Measurements from ENCODE around the gene PSMC1.

The PSMC1 gene

DNA sequence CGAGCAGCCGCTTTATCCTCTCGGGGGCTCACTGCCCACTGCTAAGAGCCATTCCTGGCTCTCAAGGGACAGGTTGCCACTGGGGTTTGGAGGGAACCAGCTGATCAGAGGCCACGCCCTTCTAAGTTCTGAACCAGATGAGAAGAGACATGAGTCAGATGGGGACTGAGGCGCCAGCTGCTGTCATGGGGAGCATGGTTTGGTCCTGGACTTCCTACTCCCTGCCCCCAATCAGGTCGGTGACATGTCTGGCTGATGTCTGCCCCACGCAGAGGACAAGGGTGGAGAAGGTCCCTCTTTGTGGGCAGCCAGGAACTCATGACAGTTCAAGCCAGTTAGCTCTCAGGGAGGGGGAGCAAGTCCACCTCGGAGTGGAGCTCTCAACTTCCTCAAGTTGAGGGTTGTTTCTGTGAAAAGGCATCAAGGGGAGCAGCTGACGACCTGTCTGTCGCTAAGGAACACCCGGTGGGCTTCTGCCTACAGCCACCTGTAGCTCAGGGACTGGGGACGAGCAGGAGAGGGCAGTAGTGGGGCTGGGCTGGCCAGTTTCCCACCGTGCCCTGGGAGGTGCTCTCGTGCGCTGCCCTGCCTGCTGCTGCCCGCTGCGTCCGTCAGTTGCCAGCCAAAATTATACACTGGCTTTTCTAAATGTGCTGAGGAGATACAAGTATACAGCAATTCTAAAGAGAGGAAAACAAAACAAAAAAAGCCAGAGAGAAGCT is 20.5 kb downstream of the PSMC1 start:
- Histone ChIP-seq H3K27me3 (ENCODE audit: control insufficient read depth in 1 of 2, insufficient read depth in 2 of 2, low read length in 2 of 2) (no peaks in the 10 kb centered on the region), H3K27ac (ENCODE audit: low read length) (no peak overlapping the region), H3K4me1 (ENCODE audit: control insufficient read depth, insufficient read depth, low read length) (peaks cover 7% of the 10 kb centered on the region), H3K36me3 (ENCODE audit: control insufficient read depth in 2 of 2, insufficient read depth in 2 of 2, low read length in 2 of 2) (peaks cover 23 to 40% of the 10 kb centered on the region in 2 donors), H3K4me3 (ENCODE audit: low read length in 2 of 2) (no peak overlapping the region), H3K9ac (ENCODE audit: low read length in 2 of 2) (no peak overlapping the region), H3K9me3 (ENCODE audit: control insufficient read depth in 2 of 2, low read length in 2 of 2) (no peaks in the 10 kb centered on the region)

DNA sequence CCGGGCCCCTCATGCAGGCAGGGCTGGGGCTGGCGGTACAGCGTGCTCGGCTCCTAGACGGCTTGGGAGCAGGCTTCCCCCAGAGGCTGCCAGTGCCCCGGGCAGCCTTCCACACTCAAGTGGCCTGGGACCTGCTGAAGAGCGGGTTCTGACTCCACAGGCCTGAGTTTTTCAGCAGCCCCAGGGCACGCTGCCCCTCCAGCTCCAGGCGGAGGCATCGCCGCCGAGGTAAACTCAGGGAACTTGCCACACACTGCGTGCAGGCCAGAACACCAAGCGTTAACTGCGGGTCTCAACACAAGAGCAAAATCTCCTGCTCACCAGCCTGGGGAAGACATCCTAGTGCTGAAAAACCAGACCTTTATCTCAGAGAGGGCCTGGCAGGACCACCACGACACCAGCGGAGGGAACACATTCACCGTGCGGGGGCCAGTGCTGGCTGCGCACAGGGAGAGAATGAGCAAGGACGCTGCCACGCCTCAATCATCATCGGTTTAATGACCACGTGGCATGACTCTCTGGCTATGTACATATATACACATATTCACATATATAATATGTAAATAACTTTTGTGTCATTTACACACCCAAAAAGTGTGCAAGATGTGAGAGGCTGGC is 21.3 kb downstream of the PSMC1 start:
- Histone ChIP-seq H3K4me3 (ENCODE audit: low read length in 2 of 2) (no peak overlapping the region), H3K27ac (ENCODE audit: low read length) (no peak overlapping the region), H3K9ac (ENCODE audit: low read length in 2 of 2) (no peak overlapping the region), H3K27me3 (ENCODE audit: control insufficient read depth in 1 of 2, insufficient read depth in 2 of 2, low read length in 2 of 2) (no peaks in the 10 kb centered on the region), H3K9me3 (ENCODE audit: control insufficient read depth in 2 of 2, low read length in 2 of 2) (no peaks in the 10 kb centered on the region), H3K36me3 (ENCODE audit: control insufficient read depth in 2 of 2, insufficient read depth in 2 of 2, low read length in 2 of 2) (peaks cover 20 to 36% of the 10 kb centered on the region in 2 donors), H3K4me1 (ENCODE audit: control insufficient read depth, insufficient read depth, low read length) (peaks cover 7% of the 10 kb centered on the region)

- Histone ChIP-seq H3K4me1 (ENCODE audit: control insufficient read depth, insufficient read depth, low read length) (peaks cover 7% of the 10 kb centered on the region), H3K9me3 (ENCODE audit: control insufficient read depth in 2 of 2, low read length in 2 of 2) (no peaks in the 10 kb centered on the region), H3K9ac (ENCODE audit: low read length in 2 of 2) (no peak overlapping the region), H3K4me3 (ENCODE audit: low read length in 2 of 2) (no peak overlapping the region), H3K27me3 (ENCODE audit: control insufficient read depth in 1 of 2, insufficient read depth in 2 of 2, low read length in 2 of 2) (no peaks in the 10 kb centered on the region), H3K27ac (ENCODE audit: low read length) (no peak overlapping the region), H3K36me3 (ENCODE audit: control insufficient read depth in 2 of 2, insufficient read depth in 2 of 2, low read length in 2 of 2) (peaks cover 19 to 35% of the 10 kb centered on the region in 2 donors)
Observed at GRCh38 chr14:90278199-90279175, 22.1 kb downstream of the PSMC1 start.

GRCh38 chr14:90280096-90280495 is 23.7 kb downstream of the PSMC1 start:
- no peak overlapping the region for H3K9ac ChIP-seq (ENCODE audit: low read length in 2 of 2)
- H3K27me3 ChIP-seq (ENCODE audit: control insufficient read depth in 1 of 2, insufficient read depth in 2 of 2, low read length in 2 of 2): no peaks in the 10 kb centered on the region
- H3K4me3 ChIP-seq (ENCODE audit: low read length in 2 of 2): no peak overlapping the region
- H3K27ac ChIP-seq (ENCODE audit: low read length): no peak overlapping the region
- peaks cover 7% of the 10 kb centered on the region for H3K4me1 ChIP-seq (ENCODE audit: control insufficient read depth, insufficient read depth, low read length)
- peaks cover 19 to 35% of the 10 kb centered on the region in 2 donors for H3K36me3 ChIP-seq (ENCODE audit: control insufficient read depth in 2 of 2, insufficient read depth in 2 of 2, low read length in 2 of 2)
- H3K9me3 ChIP-seq (ENCODE audit: control insufficient read depth in 2 of 2, low read length in 2 of 2): no peaks in the 10 kb centered on the region

GRCh38 chr14:90281261-90281660 is 24.9 kb downstream of the PSMC1 start:
- peaks cover 21 to 34% of the 10 kb centered on the region in 2 donors for H3K36me3 ChIP-seq (ENCODE audit: control insufficient read depth in 2 of 2, insufficient read depth in 2 of 2, low read length in 2 of 2)
- H3K9ac ChIP-seq (ENCODE audit: low read length in 2 of 2): no peak overlapping the region
- H3K4me1 ChIP-seq (ENCODE audit: control insufficient read depth, insufficient read depth, low read length): no peaks in the 10 kb centered on the region
- no peak overlapping the region for H3K27ac ChIP-seq (ENCODE audit: low read length)
- no peaks in the 10 kb centered on the region for H3K9me3 ChIP-seq (ENCODE audit: control insufficient read depth in 2 of 2, low read length in 2 of 2)
- H3K4me3 ChIP-seq (ENCODE audit: low read length in 2 of 2): no peak overlapping the region
- H3K27me3 ChIP-seq (ENCODE audit: control insufficient read depth in 1 of 2, insufficient read depth in 2 of 2, low read length in 2 of 2): no peaks in the 10 kb centered on the region

DNA sequence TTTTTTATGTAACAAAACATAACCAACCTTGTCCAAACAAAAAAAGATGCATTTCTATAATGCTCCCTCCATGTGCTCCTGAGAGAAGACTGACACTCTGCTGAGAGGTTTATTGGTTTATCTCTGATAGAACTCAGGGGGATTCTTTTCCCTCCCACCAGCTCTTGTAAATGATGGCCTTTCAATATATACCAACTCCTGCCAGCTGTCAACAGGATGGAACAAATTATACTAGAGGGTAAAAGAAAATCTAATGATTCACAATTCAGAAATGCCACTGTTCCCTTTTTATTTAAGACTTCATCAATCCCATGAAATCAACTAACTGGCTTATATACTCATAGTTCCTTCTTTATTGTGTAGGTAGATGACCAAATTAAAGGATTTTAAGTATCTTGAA is 25.4 kb downstream of the PSMC1 start:
- H3K36me3 ChIP-seq (ENCODE audit: control insufficient read depth in 2 of 2, insufficient read depth in 2 of 2, low read length in 2 of 2): peaks cover 21 to 37% of the 10 kb centered on the region in 2 donors
- no peak overlapping the region for H3K9ac ChIP-seq (ENCODE audit: low read length in 2 of 2)
- no peak overlapping the region for H3K4me3 ChIP-seq (ENCODE audit: low read length in 2 of 2)
- H3K9me3 ChIP-seq (ENCODE audit: control insufficient read depth in 2 of 2, low read length in 2 of 2): no peaks in the 10 kb centered on the region
- H3K27me3 ChIP-seq (ENCODE audit: control insufficient read depth in 1 of 2, insufficient read depth in 2 of 2, low read length in 2 of 2): no peaks in the 10 kb centered on the region
- H3K27ac ChIP-seq (ENCODE audit: low read length): no peak overlapping the region
- no peaks in the 10 kb centered on the region for H3K4me1 ChIP-seq (ENCODE audit: control insufficient read depth, insufficient read depth, low read length)

DNA sequence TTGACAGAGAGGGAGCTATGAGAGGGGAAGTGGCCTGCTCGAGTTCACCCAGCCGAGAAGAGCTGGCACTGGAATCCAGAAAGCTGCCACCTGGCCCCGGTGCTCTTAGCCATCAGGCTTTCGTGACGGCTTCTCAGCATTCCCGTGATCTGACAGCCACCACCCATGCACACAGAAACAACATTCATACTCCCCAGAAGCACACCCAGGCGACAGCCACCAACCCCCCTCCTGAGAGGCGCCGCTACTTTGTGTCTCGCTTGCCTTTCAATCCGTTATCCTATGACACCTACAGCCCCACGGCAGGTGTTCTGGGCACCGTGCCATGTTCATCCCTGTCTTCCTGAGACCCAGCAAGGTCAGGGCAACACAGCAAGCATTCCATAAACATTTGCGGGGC is 31.4 kb downstream of the PSMC1 start:
- Histone ChIP-seq H3K36me3 (ENCODE audit: control insufficient read depth in 2 of 2, insufficient read depth in 2 of 2, low read length in 2 of 2) (peaks cover 38 to 51% of the 10 kb centered on the region in 2 donors), H3K4me3 (ENCODE audit: low read length in 2 of 2) (no peak overlapping the region), H3K27me3 (ENCODE audit: control insufficient read depth in 1 of 2, insufficient read depth in 2 of 2, low read length in 2 of 2) (no peaks in the 10 kb centered on the region), H3K9me3 (ENCODE audit: control insufficient read depth in 2 of 2, low read length in 2 of 2) (no peaks in the 10 kb centered on the region), H3K27ac (ENCODE audit: low read length) (no peak overlapping the region), H3K4me1 (ENCODE audit: control insufficient read depth, insufficient read depth, low read length) (no peaks in the 10 kb centered on the region), H3K9ac (ENCODE audit: low read length in 2 of 2) (no peak overlapping the region)

DNA sequence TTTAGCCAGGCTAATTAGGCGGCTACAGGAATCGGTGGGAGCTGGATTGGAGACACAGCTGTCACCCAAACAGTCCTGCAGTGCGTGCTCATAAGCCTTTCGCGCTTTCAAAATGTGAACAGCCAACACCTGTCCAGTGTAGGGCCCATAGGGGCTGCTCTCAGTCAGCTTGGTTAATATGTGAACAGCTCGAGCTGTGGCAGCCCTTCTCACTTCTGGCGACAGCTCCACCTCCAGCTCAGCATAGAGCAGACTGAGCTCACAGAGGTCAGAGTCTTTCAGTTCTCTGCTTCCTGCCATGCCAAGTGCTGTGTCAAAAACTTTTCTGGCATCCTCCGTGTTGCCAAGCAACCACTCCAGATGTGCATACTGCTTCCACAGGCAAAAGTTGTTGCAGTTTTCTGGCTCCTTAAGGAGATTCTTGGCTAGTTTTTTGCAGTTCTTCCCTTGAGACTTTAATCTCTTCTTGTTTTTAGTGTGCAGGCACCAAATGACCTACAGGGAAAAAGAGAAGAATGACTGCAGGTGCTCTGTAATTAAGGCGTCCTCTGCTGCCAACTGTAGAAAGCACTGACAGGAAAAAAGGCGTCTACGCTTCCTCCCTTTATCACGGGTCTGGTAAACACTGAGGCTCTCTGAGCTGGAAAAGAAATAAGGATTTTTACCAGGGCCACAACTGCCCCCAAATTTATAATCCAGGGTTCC is 32.5 kb downstream of the PSMC1 start:
- Histone ChIP-seq H3K4me3 (ENCODE audit: low read length in 2 of 2) (no peak overlapping the region), H3K9ac (ENCODE audit: low read length in 2 of 2) (no peak overlapping the region), H3K27me3 (ENCODE audit: control insufficient read depth in 1 of 2, insufficient read depth in 2 of 2, low read length in 2 of 2) (no peaks in the 10 kb centered on the region), H3K4me1 (ENCODE audit: control insufficient read depth, insufficient read depth, low read length) (no peaks in the 10 kb centered on the region), H3K27ac (ENCODE audit: low read length) (no peak overlapping the region), H3K9me3 (ENCODE audit: control insufficient read depth in 2 of 2, low read length in 2 of 2) (no peaks in the 10 kb centered on the region), H3K36me3 (ENCODE audit: control insufficient read depth in 2 of 2, insufficient read depth in 2 of 2, low read length in 2 of 2) (peaks cover 38 to 49% of the 10 kb centered on the region in 2 donors)

- Histone ChIP-seq H3K9ac (ENCODE audit: low read length in 2 of 2) (no peak overlapping the region), H3K4me1 (ENCODE audit: control insufficient read depth, insufficient read depth, low read length) (no peaks in the 10 kb centered on the region), H3K36me3 (ENCODE audit: control insufficient read depth in 2 of 2, insufficient read depth in 2 of 2, low read length in 2 of 2) (peaks cover 45 to 55% of the 10 kb centered on the region in 2 donors), H3K9me3 (ENCODE audit: control insufficient read depth in 2 of 2, low read length in 2 of 2) (no peaks in the 10 kb centered on the region), H3K27ac (ENCODE audit: low read length) (no peak overlapping the region), H3K27me3 (ENCODE audit: control insufficient read depth in 1 of 2, insufficient read depth in 2 of 2, low read length in 2 of 2) (no peaks in the 10 kb centered on the region), H3K4me3 (ENCODE audit: low read length in 2 of 2) (no peak overlapping the region)
Observed at GRCh38 chr14:90290337-90291011, 34.1 kb downstream of the PSMC1 start.

DNA sequence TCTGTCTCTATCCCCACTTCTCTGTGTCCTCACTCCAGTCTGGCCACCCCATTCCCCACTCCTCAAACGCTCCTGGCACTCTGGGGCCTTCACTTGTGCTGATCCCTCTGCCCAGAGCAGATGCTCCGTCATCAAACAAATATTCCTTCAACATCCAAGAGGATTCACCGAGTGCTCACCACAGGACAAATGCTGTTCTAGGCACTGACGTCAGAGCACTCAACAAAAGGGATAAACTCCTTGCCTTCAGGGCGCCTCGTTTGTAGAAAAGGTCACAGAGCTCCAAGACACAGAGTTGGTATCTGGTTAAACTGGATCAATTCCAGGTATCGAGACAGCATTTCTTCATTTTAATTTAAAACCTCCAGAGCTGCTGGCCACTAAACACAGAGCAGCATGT is 35.3 kb downstream of the PSMC1 start:
- Histone ChIP-seq H3K4me1 (ENCODE audit: control insufficient read depth, insufficient read depth, low read length) (no peaks in the 10 kb centered on the region), H3K9ac (ENCODE audit: low read length in 2 of 2) (no peak overlapping the region), H3K36me3 (ENCODE audit: control insufficient read depth in 2 of 2, insufficient read depth in 2 of 2, low read length in 2 of 2) (peaks cover 40 to 56% of the 10 kb centered on the region in 2 donors), H3K9me3 (ENCODE audit: control insufficient read depth in 2 of 2, low read length in 2 of 2) (no peaks in the 10 kb centered on the region), H3K27me3 (ENCODE audit: control insufficient read depth in 1 of 2, insufficient read depth in 2 of 2, low read length in 2 of 2) (no peaks in the 10 kb centered on the region), H3K27ac (ENCODE audit: low read length) (no peak overlapping the region), H3K4me3 (ENCODE audit: low read length in 2 of 2) (no peak overlapping the region)

All from stomach smooth muscle (tissue), 2 donors.